Keratinocyte (primary cell): ENCODE data around the gene PADI1. TPM values are rescaled to one million over a fixed set of nuclear protein-coding genes. Genes with fewer than 3 reads are reported as not detected.

ENCODE experiments used
- DNase-seq: peaks from one replicate; pipeline ENCODE4 v3.0.0-alpha.2; 2011; ENCODE audit warnings: low read depth, missing footprints, low spot score
- FAIRE-seq: peaks from 2 replicates; lab custom pipeline; 2011; peaks lifted over from hg19 to GRCh38; lab: Jason Lieb, UNC
- H2AFZ ChIP-seq: 2 replicates; pipeline ENCODE4 v1.6.0; 2012; ENCODE audit warnings: low read length, control low read depth, inconsistent platforms; ENCODE audit not compliant: control insufficient read depth
- H3K27ac ChIP-seq: 2 replicates; pipeline ENCODE4 v1.5.1; 2011; ENCODE audit warnings: low read length; ENCODE audit not compliant: control insufficient read depth, insufficient read depth
- H3K27me3 ChIP-seq: 3 replicates; pipeline ENCODE4 v1.6.0; 2011; ENCODE audit warnings: low read length; ENCODE audit not compliant: control insufficient read depth, insufficient read depth; ENCODE audit errors: extremely low read depth
- H3K36me3 ChIP-seq, 2 experiments: 2 replicates in 1 of 2; 3 replicates in 1 of 2; pipeline ENCODE4 v1.5.1; 2011; ENCODE audit warnings: low read length in 2 of 2, mild to moderate bottlenecking in 1 of 2; ENCODE audit not compliant: control insufficient read depth in 2 of 2, insufficient read depth in 2 of 2; ENCODE audit errors: extremely low read depth in 1 of 2
- H3K4me1 ChIP-seq: 3 replicates; pipeline ENCODE4 v1.5.1; 2011; ENCODE audit warnings: low read length; ENCODE audit not compliant: control insufficient read depth, insufficient read depth; ENCODE audit errors: extremely low read depth
- H3K4me2 ChIP-seq: 3 replicates; pipeline ENCODE4 v1.6.0; 2011; ENCODE audit warnings: low read depth, low read length; ENCODE audit not compliant: control insufficient read depth, insufficient read depth; ENCODE audit errors: extremely low read depth
- H3K4me3 ChIP-seq, 3 experiments: fragments of 200-600 bp in 1 of 3; sonication (generic) in 1 of 3; 2 replicates in 2 of 3; 3 replicates in 1 of 3; pipeline ENCODE4 v1.5.1; 2011 to 2016; ENCODE audit warnings: low read length in 3 of 3, mild to moderate bottlenecking in 3 of 3, control low read depth in 2 of 3, inconsistent platforms in 1 of 3, low read depth in 1 of 3, mixed read lengths in 1 of 3, mixed run types in 1 of 3, moderate library complexity in 1 of 3; ENCODE audit not compliant: control insufficient read depth in 2 of 3, insufficient read depth in 2 of 3; ENCODE audit errors: extremely low read depth in 1 of 3
- H3K79me2 ChIP-seq: 2 replicates; pipeline ENCODE4 v1.6.0; 2012; ENCODE audit warnings: low read length; ENCODE audit not compliant: control insufficient read depth, insufficient read depth
- H3K9ac ChIP-seq: 3 replicates; pipeline ENCODE4 v1.6.0; 2011; ENCODE audit warnings: low read length; ENCODE audit not compliant: control insufficient read depth, insufficient read depth; ENCODE audit errors: extremely low read depth
- H3K9me1 ChIP-seq: 3 replicates; pipeline ENCODE4 v1.6.0; 2011; ENCODE audit warnings: low read length; ENCODE audit not compliant: control insufficient read depth, insufficient read depth; ENCODE audit errors: extremely low read depth
- H3K9me3 ChIP-seq: 2 replicates; pipeline ENCODE4 v1.5.1; 2012; ENCODE audit warnings: low read depth, low read length; ENCODE audit not compliant: control insufficient read depth
- H4K20me1 ChIP-seq: 3 replicates; pipeline ENCODE4 v1.6.0; 2011; ENCODE audit warnings: low read length; ENCODE audit not compliant: control insufficient read depth, insufficient read depth; ENCODE audit errors: extremely low read depth
- CTCF ChIP-seq, 3 experiments: IDR thresholded peaks in 1 of 3; conservative IDR thresholded peaks in 1 of 3; optimal IDR thresholded peaks in 1 of 3; 2 replicates in 2 of 3; 3 replicates in 1 of 3; pipeline versions ENCODE3 to v1.5.1; 2011; ENCODE audit warnings: low read length in 3 of 3, mild to moderate bottlenecking in 3 of 3, moderate library complexity in 2 of 3, control low read depth in 1 of 3, inconsistent platforms in 1 of 3; ENCODE audit not compliant: insufficient read depth in 2 of 3; ENCODE audit errors: extremely low read depth in 1 of 3
- EZH2 ChIP-seq: IDR thresholded peaks from one replicate; pipeline ENCODE4 v1.6.1; 2012; ENCODE audit warnings: inconsistent platforms, mild to moderate bottlenecking, low read length, moderate library complexity
- dilution Hi-C: fragments of 300-500 bp; cut with MboI; formaldehyde crosslinking; loops from one replicate; pipeline ENCODE4 v1.7.0; 2020; ENCODE audit warnings: low sequenced_read_pairs; ENCODE audit not compliant: extremely low pct_ligation_motif_present
- polyA plus RNA-seq, 5 experiments: library from polyadenylated mRNA; depleted of rRNA in 3 of 5; stranded (reverse) in 3 of 5; stranded (forward) in 1 of 5; unstranded in 1 of 5; fragments of >200 nt; gene quantifications; 1 replicate in 1 of 5; 2 replicates in 3 of 5; 3 replicates in 1 of 5; pipeline versions ENCODE4 v1.2.1 to v1.2.3, GENCODE V29; 2011 to 2012; ENCODE audit warnings: missing spikeins in 2 of 5, low read depth in 1 of 5, low replicate concordance in 1 of 5

PADI1 gene
- polyA plus RNA-seq, 1 donor (not counting 4 experiments of a cell fraction or from before 2014, with no cell fraction given) = 0.96 TPM

DNA sequence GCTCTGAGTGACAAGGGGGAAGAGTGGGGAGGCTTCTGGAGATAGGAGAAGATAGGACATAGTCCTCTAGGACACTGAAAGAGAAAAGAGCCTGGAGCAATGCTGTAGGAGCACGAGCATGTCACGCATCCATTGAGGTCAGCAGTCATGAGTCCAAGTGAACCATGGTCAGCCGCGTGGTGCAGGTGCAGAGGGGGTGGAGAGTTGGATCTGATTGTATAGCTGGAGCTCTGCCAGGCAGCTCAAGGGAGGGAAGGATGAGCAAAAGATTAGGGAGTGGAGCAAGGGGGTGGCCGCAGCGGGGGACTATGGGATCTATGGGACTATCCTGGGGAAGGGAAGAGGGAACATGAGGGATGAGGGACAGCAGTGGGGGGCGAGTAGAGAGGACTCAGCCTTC lies 14.0 kb downstream of the PADI1 start:
- no peaks in the 10 kb centered on the region for H3K9me3 ChIP-seq
- H3K36me3 ChIP-seq = no peaks in the 10 kb centered on the region
- dilution Hi-C loops = no loop called here
- DNase-seq = no peak
- H3K27me3 ChIP-seq = no peaks in the 10 kb centered on the region
- H3K9me1 ChIP-seq = no peaks in the 10 kb centered on the region
- no peaks in the 10 kb centered on the region for H4K20me1 ChIP-seq
- peaks cover 22% of the 10 kb centered on the region for H3K4me1 ChIP-seq
- no peak overlapping the region for H2AFZ ChIP-seq
- H3K4me2 ChIP-seq = no peak overlapping the region
- no peak overlapping the region for H3K4me3 ChIP-seq
- H3K27ac ChIP-seq = no peak overlapping the region
- TF ChIP-seq CTCF (optimal IDR thresholded peaks at IDR 0.05 in 1 of 3, IDR thresholded peaks at IDR 0.05 in 1 of 3, conservative IDR thresholded peaks at IDR 0.05 in 1 of 3; ENCODE audit: extremely low read depth in 1 of 3, insufficient read depth in 2 of 3, low read length in 3 of 3) (no peak), EZH2 (no peak)
- H3K79me2 ChIP-seq = no peaks in the 10 kb centered on the region
- H3K9ac ChIP-seq = no peak overlapping the region
- FAIRE-seq = no peak

DNA sequence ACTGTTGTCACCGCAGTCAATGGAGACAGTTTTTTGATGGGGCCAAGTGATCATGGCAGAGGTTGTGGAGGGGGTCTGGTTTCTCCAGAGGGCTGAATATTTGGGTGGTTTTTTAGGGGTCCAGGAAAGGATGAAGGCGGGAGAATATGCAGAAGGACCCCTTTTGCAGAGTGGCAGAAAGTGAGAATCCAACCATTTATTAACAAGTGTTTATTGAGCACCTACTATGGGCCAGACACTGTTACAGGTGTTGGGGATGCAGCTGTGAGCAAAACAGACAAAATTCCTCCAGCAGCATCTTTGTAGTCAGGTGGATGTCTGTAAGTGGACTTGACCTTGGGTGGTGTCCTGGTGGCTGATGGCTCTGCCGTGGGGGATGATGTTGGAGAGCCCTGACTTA lies 15.4 kb downstream of the PADI1 start:
- H3K4me1 ChIP-seq = peaks cover 8% of the 10 kb centered on the region
- no peak overlapping the region for H3K4me3 ChIP-seq
- FAIRE-seq (no peak), DNase-seq (no peak)
- H3K79me2 ChIP-seq = no peaks in the 10 kb centered on the region
- no peaks in the 10 kb centered on the region for H4K20me1 ChIP-seq
- H3K27me3 ChIP-seq = no peaks in the 10 kb centered on the region
- no peaks in the 10 kb centered on the region for H3K9me3 ChIP-seq
- no peak overlapping the region for H2AFZ ChIP-seq
- H3K36me3 ChIP-seq = no peaks in the 10 kb centered on the region
- no peak overlapping the region for H3K9ac ChIP-seq
- H3K9me1 ChIP-seq = no peaks in the 10 kb centered on the region
- dilution Hi-C loops = no loop called here
- no peak overlapping the region for H3K4me2 ChIP-seq
- H3K27ac ChIP-seq = no peak overlapping the region
- TF ChIP-seq CTCF (optimal IDR thresholded peaks at IDR 0.05 in 1 of 3, IDR thresholded peaks at IDR 0.05 in 1 of 3, conservative IDR thresholded peaks at IDR 0.05 in 1 of 3; ENCODE audit: extremely low read depth in 1 of 3, insufficient read depth in 2 of 3, low read length in 3 of 3) = no peak
- no peak for TF ChIP-seq EZH2
